GM19025 (cell line): ENCODE results near the gene MAD1L1.

Experiments
- ATAC-seq: cut with Tn5 transposase; IDR thresholded peaks from one replicate; pipeline ENCODE4 v1.9.1; 2021; ENCODE audit warnings: mild to moderate bottlenecking, low read depth, moderate library complexity; ENCODE audit not compliant: unreplicated experiment

MAD1L1 gene

GRCh38 chr7:2008936-2009540 lies 223.7 kb downstream of the MAD1L1 start:
- no peak for ATAC-seq

- no peak for ATAC-seq
Measured at GRCh38 chr7:2008101-2008935, 224.4 kb downstream of the MAD1L1 start.

- no peak for ATAC-seq
Measured at GRCh38 chr7:2007551-2007950, 225.2 kb downstream of the MAD1L1 start.

GRCh38 chr7:2006921-2007381 lies 225.8 kb downstream of the MAD1L1 start:
- ATAC-seq: no peak

GRCh38 chr7:2006231-2006771 lies 226.4 kb downstream of the MAD1L1 start:
- ATAC-seq: no peak

- ATAC-seq: no peak
Measured at GRCh38 chr7:2005786-2006185, 227.0 kb downstream of the MAD1L1 start.

- ATAC-seq: no peak
Measured at GRCh38 chr7:2004841-2005725, 227.7 kb downstream of the MAD1L1 start.

- no peak for ATAC-seq
Measured at GRCh38 chr7:2003931-2004812, 228.6 kb downstream of the MAD1L1 start.

- no peak for ATAC-seq
Measured at GRCh38 chr7:2003451-2003930, 229.3 kb downstream of the MAD1L1 start.

- ATAC-seq: no peak
Measured at GRCh38 chr7:2002561-2003450, 229.9 kb downstream of the MAD1L1 start.

GRCh38 chr7:2001601-2002442 lies 230.9 kb downstream of the MAD1L1 start:
- no peak for ATAC-seq

GRCh38 chr7:2000746-2001321 lies 231.9 kb downstream of the MAD1L1 start:
- no peak for ATAC-seq

- no peak for ATAC-seq
Measured at GRCh38 chr7:2000153-2000687, 232.5 kb downstream of the MAD1L1 start.

- no peak for ATAC-seq
Measured at GRCh38 chr7:1999278-1999984, 233.3 kb downstream of the MAD1L1 start.

GRCh38 chr7:1998146-1998545 lies 234.6 kb downstream of the MAD1L1 start:
- ATAC-seq: no peak

- no peak for ATAC-seq
Measured at GRCh38 chr7:1997537-1998076, 235.1 kb downstream of the MAD1L1 start.
